Dedifferentiated amniotic fluid mesenchymal stem cell (primary cell): Measurements from ENCODE around the gene CDK8.
"Not testable (repeated sequence)": the region's sequence is repeated elsewhere in the genome, so short reads cannot be mapped to it uniquely, and the experiment has no call there.

Experiments
- DNase-seq: peaks from one replicate; pipeline ENCODE4 v3.0.0-alpha.2; 2016; ENCODE audit errors: extremely low spot score

CDK8 gene

GRCh38 chr13:26316095-26316494 lies 62.2 kb downstream of the CDK8 start:
- DNase-seq = not testable (repeated sequence)

DNA sequence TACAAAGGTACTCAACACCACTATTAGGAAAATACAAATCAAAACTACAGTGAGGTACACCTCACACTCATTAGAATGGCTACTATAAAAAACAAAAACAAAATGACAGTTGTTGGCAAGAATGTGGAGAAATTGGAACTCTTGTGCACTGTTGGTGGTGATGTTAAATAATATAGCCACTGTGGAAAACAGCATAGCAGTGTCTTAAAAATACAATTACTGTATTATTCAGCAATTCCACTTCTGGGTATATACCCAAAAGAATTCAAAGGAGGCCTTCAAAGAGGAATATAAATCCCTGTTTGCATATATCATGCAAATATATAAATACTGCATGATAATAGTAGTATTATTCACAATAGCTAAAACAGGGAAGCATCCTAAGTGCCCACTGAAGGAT lies 66.8 kb downstream of the CDK8 start:
- no peak for DNase-seq

DNA sequence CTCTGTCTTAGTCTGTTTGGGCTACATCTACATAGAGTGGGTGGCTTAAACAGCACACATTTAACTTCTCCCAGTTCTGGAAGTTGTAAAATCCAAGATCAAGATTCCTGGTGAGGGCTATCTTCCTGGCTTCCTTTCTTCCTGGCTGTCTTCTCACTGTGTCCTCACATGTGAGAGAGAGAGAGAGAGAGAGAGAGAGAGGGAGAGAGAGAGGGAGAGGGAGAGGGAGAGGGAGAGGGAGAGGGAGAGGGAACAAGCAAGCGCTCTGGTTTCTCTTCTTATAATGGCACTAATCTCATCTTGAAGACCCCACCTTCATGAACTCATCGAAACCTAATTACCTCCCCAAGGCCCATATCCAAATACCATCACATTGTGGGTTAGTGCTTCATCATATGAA lies 69.2 kb downstream of the CDK8 start:
- no peak for DNase-seq

DNA sequence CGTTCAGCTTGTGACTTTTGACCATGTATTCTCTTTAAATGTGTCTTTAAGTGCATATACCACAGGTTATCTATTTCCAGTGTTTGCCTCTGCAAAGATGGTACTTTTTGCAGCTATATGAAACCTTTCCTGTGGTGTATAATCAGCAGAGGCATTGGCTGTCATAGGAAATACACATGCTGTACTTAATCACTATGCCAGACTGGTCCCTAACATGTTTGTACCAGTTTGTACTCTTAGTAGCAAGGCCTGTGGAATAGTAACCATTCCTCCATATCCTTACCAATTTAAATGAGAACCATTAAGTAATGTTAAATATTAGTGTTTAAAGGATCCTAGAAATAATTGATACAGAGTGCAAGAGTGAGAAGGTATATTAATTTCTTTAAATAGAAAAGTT lies 69.8 kb downstream of the CDK8 start:
- no peak for DNase-seq

- DNase-seq = no peak
Observed at GRCh38 chr13:26324294-26324693, 70.4 kb downstream of the CDK8 start.

- DNase-seq = no peak
Observed at GRCh38 chr13:26324867-26325266, 70.9 kb downstream of the CDK8 start.

GRCh38 chr13:26325876-26326275 lies 71.9 kb downstream of the CDK8 start:
- DNase-seq = no peak

- no peak for DNase-seq
Observed at GRCh38 chr13:26326562-26326961, 72.6 kb downstream of the CDK8 start.

GRCh38 chr13:26327940-26328725 lies 74.2 kb downstream of the CDK8 start:
- no peak for DNase-seq

GRCh38 chr13:26335158-26335557 lies 81.2 kb downstream of the CDK8 start:
- no peak for DNase-seq

DNA sequence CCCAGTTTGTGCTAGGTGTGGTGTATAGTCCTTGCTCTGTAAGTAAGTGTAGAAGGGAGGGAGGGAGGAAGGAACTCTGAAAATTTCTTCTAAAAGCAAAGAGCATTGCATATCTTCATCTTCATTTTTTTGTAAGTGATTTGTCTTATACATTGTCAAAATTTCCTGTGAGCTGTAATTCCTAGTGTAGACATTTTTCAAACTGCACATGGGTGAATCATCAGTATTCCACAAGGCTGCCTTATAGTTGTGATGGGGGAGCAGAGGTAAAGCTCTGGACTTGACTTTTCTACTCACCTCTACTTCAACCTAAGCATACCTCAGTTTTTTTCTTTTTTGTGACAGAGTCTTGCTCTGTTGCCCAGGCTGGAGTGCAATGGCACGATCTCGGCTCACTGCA lies 86.9 kb downstream of the CDK8 start:
- no peak for DNase-seq

DNA sequence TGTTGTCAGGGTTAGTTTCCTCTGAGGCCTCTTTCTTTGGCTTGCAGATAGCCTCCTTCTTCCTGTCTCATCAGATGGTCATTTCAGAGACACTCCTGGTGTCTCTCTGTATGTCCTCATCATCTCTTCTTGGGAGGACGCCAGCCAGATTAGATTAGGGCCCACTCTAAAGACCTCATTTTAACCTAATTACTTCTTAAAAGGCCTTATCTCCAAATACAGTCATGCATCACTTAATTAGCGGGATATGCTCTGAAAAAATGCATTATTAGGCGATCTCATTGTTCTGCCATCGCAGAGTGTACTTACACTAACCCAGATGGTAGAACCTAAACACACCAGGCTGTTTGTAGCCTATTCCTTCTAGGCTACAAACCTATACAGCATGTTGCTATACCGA lies 89.0 kb downstream of the CDK8 start:
- no peak for DNase-seq

DNA sequence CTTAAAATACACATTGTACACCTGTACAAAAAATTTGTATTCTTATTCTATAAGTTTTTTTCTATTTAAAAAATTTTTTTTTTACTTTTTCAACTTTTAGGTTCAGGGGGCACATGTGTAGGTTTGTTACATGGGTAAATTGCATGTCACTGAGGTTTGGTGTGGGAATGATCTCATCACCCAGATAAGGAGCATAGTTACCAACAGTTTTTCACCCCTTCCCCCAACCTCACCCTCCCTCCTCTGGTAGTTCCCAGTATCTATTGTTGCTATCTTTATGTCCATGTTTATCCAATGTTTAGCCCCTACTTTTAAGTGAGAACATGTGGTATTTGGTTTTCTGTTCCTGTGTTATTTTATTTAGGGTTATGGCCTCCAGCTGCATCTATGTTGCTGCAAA lies 89.9 kb downstream of the CDK8 start:
- DNase-seq = no peak

GRCh38 chr13:26344980-26345379 lies 91.1 kb downstream of the CDK8 start:
- no peak for DNase-seq

DNA sequence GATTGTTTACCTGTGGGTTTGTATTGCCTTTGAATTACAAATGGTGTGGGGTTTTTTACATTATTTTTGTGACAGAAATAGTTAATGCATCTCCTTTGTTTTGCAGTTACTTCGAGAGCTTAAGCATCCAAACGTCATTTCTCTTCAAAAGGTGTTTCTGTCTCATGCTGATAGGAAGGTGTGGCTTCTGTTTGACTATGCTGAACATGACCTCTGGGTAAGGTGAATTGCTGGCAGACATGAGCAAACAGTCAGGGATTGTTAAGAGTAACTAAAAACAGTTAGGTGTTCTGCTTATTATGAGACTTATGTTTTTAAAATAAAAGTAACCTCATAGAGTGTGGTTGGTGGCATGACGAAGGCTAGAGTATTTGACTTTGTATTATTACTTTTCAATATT lies 95.0 kb downstream of the CDK8 start:
- no peak for DNase-seq

DNA sequence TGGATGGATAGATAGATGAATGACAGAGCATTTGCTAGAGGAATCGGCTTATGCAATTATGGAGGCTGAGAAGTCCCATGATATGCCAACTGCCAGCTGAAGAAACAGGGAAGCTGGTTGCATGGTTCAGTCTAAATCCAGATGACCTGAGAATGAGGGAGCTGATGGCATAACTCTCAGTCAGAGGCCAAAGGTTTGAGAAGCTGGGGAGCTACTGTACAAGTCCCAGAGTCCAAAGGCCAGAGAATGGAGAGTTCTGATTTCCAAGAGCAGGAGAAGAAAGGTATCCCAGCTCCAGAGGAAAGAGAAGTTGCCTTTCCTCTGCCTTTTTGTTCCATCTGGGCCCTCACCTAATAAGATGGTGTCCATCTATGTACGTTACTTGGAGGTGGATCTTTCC lies 108.3 kb downstream of the CDK8 start:
- DNase-seq = no peak

GRCh38 chr13:26370553-26370952 lies 116.6 kb downstream of the CDK8 start:
- DNase-seq = no peak

- no peak for DNase-seq
Observed at GRCh38 chr13:26372747-26373146, 118.8 kb downstream of the CDK8 start.

GRCh38 chr13:26376430-26376829 lies 122.5 kb downstream of the CDK8 start:
- no peak for DNase-seq

DNA sequence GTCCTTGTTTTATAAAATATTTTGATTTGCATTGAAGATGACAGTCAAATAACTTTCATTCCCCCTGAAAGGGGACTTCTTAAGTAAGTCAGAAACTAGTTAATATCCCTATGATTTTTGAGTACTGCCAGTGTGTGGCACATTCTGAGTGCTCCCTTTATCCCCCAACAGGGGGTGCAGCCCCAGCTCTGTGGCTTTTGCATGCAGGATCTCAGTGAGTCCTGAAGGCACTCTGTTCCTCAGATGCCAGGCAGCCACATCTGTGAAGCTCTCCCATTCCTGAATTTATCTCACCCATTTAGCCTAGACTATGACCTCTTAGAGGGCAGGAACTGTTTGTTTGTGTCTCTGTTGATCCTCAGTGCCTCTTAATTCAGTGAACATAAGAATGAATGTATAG lies 123.1 kb downstream of the CDK8 start:
- no peak for DNase-seq

- no peak for DNase-seq
Observed at GRCh38 chr13:26378116-26378515, 124.2 kb downstream of the CDK8 start.

DNA sequence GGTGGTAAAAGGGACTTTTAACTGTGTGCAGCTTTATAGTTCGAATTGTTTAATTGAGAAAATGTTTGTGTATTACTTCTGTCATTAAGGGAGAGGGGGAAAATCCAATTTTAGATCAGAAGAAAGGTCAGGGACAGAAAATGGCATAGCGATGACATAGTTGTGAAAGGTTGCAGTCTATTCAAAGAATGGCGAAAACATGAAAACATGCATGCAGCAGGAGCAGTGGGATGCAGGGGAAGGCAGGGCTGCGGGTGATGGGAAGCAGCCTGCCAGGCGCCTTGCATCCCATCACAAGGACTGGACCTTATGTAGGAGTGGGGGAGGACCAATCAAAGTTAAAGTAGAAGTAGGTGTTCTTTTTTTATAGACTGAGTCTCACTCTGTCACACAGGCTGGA lies 125.9 kb downstream of the CDK8 start:
- DNase-seq = no peak

DNA sequence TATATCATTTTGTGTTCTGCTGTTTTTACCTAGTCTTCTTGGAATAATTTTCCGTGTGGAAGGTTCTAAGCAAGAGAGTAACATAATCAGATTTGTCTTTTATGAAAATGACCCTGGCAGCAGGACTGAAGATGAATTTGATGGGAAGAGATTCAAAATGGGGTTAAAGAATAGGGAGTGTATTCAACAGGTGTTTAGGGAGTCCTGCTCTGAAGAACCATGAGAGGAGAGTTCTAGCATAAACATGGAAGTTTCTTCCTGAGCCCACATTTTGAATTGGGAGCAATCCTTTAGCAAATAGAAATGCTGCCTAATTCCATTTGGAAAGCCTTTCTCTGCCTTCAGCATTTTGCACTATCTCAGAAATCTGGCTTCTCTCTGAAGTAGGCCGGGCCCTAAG lies 127.0 kb downstream of the CDK8 start:
- no peak for DNase-seq

GRCh38 chr13:26382366-26382765 lies 128.4 kb downstream of the CDK8 start:
- no peak for DNase-seq
